ENCODE results near the gene MAST4.
"Not testable (repeated sequence)": the region's sequence is repeated elsewhere in the genome, so short reads cannot be mapped to it uniquely, and the experiment has no call there.

MAST4 gene

GRCh38 chr5:66741394-66741793 is 145.2 kb downstream of the MAST4 start:
- no peak for DNase-seq (ENCODE audit: extremely low read depth in 1 of 2, low read depth in 1 of 2)

GRCh38 chr5:66742083-66742895 is 146.1 kb downstream of the MAST4 start:
- DNase-seq (ENCODE audit: extremely low read depth in 1 of 2, low read depth in 1 of 2): no peak

GRCh38 chr5:66742896-66743247 is 146.7 kb downstream of the MAST4 start:
- DNase-seq (ENCODE audit: extremely low read depth in 1 of 2, low read depth in 1 of 2): no peak

DNA sequence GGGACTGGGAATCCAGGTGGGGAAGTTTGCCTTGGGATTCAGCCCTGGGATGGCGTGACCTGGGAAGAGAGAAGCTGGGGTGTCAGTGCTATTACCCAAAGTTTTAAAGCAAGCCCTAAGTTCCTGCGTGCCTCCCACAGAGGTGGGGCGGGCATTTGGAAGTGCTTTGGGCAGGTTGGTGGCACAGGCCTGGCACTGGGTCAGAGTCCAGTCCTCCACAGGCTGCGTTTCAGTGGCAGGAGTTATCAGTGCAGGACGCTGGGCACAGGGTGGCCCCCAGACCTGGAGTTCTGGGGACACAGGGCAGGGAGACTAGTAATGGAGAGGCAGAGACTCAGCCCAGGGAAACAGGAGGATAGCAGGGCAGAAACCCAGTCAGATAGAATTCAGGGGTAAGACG is 147.2 kb downstream of the MAST4 start:
- no peak for DNase-seq (ENCODE audit: extremely low read depth in 1 of 2, low read depth in 1 of 2)

DNA sequence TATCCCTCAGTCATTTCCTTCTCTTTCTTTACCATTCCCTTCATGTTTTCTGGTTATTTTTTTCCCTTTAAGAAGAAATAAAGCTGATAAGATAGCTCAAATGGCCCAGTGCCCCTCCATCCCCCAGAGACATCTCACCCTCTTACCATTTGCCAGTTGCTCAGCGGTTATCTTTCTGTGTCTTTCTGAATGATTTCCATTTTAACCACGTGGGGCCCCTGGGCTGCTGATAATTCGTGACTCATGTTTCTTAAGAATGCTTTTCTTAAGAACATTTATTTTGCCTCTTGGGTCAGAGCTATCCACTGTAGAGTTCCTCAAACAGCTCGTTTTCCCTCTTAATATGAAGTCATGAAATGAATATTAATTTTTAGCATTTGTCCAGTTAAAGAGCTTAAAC is 147.8 kb downstream of the MAST4 start:
- no peak for DNase-seq (ENCODE audit: extremely low read depth in 1 of 2, low read depth in 1 of 2)

DNA sequence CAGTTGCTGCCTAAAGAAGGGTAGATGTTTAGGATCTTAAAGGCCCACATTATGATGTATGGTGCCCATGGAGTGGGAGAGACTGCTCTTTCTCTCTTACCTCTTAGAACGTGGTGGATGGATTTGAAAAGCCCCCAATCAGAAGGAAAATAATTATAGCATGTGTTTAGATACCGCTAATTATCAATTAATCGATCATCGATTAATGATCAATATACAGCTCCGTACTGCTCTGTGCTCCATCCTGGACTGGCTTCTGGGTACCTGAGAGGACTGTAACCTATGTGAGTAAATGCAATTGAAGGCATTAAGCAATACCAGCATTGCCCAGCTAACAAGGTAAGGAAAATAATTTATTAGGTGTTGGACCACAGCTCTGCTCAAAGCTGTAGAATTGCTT is 149.1 kb downstream of the MAST4 start:
- no peak for DNase-seq (ENCODE audit: extremely low read depth in 1 of 2, low read depth in 1 of 2)

- no peak for DNase-seq (ENCODE audit: extremely low read depth in 1 of 2, low read depth in 1 of 2)
These were observed 151.4 kb downstream of the MAST4 start for GRCh38 chr5:66747607-66748006.

DNA sequence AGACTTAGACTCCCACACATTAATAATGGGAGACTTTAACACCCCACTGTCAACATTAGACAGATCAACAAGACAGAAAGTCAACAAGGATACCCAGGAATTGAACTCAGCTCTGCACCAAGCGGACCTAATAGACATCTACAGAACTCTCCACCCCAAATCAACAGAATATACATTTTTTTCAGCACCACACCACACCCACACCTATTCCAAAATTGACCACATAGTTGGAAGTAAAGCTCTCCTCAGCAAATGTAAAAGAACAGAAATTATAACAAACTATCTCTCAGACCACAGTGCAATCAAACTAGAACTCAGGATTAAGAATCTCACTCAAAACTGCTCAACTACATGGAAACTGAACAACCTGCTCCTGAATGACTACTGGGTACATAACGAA is 156.5 kb downstream of the MAST4 start:
- not testable (repeated sequence) for DNase-seq (ENCODE audit: extremely low read depth in 1 of 2, low read depth in 1 of 2)

- no peak for DNase-seq (ENCODE audit: extremely low read depth in 1 of 2, low read depth in 1 of 2)
These were observed 161.1 kb downstream of the MAST4 start for GRCh38 chr5:66757219-66757833.

DNA sequence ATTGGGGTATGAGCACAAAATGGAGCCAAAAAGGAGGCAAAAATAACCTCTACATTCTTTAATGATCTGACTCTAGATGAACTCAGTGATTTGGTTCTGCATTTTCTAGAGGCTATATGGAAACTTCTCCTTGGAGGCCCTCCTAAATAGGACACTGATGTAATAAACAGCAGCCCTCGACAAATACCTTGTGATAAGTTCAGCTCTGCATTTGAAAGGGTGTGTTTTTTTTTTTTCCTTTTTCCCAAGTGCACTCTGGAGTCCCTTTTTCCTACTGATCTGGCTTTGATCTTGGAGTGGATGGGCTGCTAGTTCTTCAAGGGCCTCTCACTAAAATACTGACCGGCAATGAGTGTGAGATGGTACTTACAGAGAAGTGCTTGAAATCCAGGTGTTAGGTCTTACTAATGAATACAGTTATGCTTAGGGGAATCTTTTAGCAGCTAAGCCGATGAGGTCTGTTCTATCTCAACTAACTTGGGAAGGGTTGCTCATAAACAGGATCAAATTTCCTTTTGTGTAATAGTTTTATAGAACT is 161.7 kb downstream of the MAST4 start:
- DNase-seq (ENCODE audit: extremely low read depth in 1 of 2, low read depth in 1 of 2): no peak

DNA sequence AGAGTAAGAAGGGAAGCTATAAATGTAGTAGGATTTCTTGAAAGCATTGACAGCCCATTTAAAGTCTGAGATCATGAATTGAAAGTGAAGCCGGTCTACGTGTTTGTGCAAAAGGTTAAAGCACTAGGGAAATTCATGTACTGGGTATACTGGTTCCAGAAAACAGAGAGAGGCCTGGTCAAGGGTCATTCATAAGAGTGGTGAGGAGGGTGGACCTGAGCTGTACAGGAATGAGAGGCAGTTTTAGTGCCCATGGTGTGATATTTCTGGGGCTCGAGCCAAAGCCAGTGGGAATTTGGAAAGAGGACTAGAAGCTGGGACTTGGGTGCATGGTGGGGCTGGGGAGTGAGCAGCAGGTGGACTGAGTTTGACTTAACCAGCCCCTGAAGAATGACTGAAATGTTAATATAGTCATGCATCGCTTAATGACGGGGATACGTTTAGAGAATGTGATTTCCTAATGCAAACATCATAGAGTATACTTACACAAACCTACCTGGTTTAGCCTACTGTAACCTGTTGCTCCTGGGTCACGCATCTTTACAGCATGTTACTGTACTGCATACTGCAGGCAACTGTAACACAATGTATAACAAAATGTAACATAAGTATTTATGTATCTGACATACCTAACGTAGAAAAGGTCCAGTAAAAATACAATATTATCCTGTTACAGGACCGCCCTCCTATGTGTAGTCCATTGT is 173.0 kb downstream of the MAST4 start:
- DNase-seq (ENCODE audit: extremely low read depth in 1 of 2, low read depth in 1 of 2): no peak

GRCh38 chr5:66769839-66770617 is 173.8 kb downstream of the MAST4 start:
- no peak for DNase-seq (ENCODE audit: extremely low read depth in 1 of 2, low read depth in 1 of 2)

DNA sequence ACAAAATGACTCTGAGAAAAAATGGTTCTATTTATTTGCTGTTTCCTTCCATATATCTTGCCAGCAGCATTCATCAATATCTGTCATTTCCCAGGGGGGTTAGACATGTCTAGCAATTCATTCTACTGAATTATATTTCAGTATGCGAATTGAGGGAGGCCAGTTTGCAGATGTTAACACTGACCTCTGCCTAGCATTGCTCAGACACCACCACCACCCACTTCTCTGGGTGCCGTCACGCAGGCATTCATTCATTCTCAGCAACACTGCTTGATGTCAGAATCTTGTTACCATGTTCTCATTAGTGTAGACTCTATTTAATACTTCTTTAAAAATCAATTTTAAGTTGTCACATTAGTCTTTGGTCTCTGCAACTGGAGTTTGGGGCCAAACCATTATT is 181.7 kb downstream of the MAST4 start:
- DNase-seq (ENCODE audit: extremely low read depth in 1 of 2, low read depth in 1 of 2): no peak

DNA sequence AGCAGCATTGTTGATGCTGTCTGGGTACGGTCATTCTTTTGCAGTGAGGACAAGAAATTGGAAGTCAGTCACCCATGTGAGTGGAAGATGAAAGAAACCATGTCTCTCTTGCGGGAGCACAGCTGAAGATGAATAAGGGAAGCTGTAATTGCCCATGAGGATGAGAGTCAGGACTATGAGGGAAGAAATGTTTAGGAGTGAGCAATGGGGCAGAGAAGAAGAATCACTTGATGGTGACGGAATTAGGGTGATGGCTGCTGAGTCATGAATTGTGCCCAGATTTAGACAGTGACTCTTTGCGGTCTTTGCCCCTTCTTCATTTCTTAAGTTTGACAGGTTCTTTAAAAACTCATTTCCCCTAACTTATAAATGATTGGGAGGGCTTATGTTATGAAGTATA is 183.3 kb downstream of the MAST4 start:
- DNase-seq (ENCODE audit: extremely low read depth in 1 of 2, low read depth in 1 of 2): no peak

- no peak for DNase-seq (ENCODE audit: extremely low read depth in 1 of 2, low read depth in 1 of 2)
These were observed 192.4 kb downstream of the MAST4 start for GRCh38 chr5:66788556-66788955.

GRCh38 chr5:66789434-66789833 is 193.2 kb downstream of the MAST4 start:
- no peak for DNase-seq (ENCODE audit: extremely low read depth in 1 of 2, low read depth in 1 of 2)

DNA sequence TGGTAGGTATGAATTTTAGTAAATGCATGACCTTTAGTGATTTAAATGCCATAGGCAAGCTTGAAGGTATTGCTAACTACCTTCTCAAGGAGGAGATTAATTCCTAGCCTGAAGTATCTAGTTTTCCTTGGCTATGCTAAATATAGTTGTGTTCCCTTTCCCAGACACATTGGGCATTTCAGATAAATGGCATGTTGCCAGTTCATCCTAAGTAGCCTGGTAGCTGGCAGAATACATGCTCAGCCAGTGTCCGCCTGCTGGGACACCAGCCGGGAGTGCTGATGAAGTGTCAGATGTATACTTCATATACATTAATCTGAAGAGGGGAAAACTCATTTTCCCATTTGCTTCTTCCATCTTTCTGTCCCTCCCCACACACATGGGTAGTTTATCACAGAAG is 196.9 kb downstream of the MAST4 start:
- DNase-seq (ENCODE audit: extremely low read depth in 1 of 2, low read depth in 1 of 2): no peak

- no peak for DNase-seq (ENCODE audit: extremely low read depth in 1 of 2, low read depth in 1 of 2)
These were observed 199.5 kb downstream of the MAST4 start for GRCh38 chr5:66795682-66796081.

DNA sequence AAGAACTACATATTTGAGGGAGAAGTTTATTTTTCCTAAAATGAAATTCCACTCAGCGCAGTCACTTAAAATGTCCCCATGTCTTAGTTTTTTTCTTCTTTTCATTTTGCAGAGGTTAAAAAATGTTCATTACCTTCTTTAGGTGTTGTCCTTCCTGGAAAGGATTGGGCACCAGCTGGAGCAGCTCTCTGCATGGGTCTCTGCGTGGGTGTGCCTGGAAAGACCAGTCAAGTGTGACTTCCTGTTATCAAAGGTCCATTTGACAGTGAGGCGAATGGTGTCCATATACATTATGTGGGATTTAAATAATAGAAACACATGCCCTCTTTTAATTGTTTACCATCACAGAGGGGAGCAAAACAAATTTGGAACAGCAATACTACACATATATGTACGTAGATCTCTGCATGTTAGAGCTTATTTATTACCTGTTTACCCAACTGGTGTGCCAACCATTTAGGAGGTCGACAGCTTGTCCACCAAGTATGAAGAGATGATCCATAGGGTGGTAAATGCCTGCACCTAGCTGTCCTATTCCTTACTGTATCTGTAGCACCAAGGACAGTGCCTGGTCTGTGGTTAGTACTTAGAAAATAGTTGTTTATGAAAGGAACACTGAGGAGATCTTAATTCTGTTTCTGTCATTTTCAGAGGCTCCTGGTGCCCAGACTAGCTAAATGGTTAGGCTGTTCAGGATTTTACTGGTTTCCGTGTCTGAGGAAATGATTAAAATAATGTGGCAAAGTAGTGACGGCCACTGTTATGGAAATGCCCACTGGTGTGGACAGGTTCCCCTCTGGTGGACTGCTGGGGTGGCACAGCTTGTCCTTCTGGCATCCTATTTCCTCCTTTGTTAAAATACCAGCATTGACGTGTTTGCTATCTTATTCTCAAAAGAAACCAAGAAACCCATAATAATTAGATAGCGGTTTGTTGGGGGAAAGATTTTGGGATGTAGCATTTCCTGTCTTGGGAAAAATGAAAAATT is 200.4 kb downstream of the MAST4 start:
- DNase-seq (ENCODE audit: extremely low read depth in 1 of 2, low read depth in 1 of 2): no peak

DNA sequence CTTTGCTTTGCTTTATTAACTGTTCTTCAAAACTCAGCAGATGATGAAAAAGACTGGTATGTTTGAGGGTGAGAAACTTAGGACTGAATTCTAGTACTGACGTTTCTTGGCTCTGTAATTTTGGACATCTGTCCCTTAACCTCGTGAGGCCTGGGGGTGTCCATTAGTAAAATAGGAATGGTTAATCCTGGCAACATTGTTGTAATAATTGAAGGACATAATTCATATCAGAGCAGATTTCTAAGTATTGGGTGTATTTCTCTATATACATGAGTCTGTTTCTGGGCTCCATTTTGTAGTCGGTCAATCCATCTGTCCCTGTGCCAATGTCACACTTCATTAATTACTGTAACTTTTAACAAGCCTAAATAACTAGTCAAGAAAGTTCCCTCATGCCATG is 206.7 kb downstream of the MAST4 start:
- DNase-seq (ENCODE audit: extremely low read depth in 1 of 2, low read depth in 1 of 2): no peak
